DOHH2 (cell line): Measurements from ENCODE around the gene ASF1A.

Source experiments
- H3F3A ChIP-seq: fragments of 200-600 bp; sonication (generic), shearing (Covaris generic); 2 replicates; pipeline ENCODE4 v1.6.0; 2016; ENCODE audit warnings: antibody characterized with exemption, mild to moderate bottlenecking; ENCODE audit not compliant: control insufficient read depth, insufficient read depth
- H3K27ac ChIP-seq: fragments of 200-600 bp; sonication (generic); 2 replicates; pipeline ENCODE4 v1.5.1; 2014; ENCODE audit warnings: low read depth, mild to moderate bottlenecking, low read length, moderate library complexity
- H3K27me3 ChIP-seq: fragments of 200-600 bp; sonication (generic); 2 replicates; pipeline ENCODE4 v1.6.1; 2014; ENCODE audit warnings: mild to moderate bottlenecking, low read length, mixed read lengths; ENCODE audit not compliant: control insufficient read depth
- H3K36me3 ChIP-seq: fragments of 200-600 bp; sonication (generic); 2 replicates; pipeline ENCODE4 v1.6.1; 2014; ENCODE audit warnings: mild to moderate bottlenecking, low read length, moderate library complexity, mixed read lengths; ENCODE audit not compliant: control insufficient read depth
- H3K4me1 ChIP-seq: fragments of 200-600 bp; sonication (generic); 2 replicates; pipeline ENCODE4 v1.6.1; 2014; ENCODE audit warnings: mild to moderate bottlenecking, low read length, mixed read lengths; ENCODE audit not compliant: control insufficient read depth
- H3K4me2 ChIP-seq: fragments of 200-600 bp; sonication (generic); 2 replicates; pipeline ENCODE4 v1.6.0; 2014; ENCODE audit warnings: mild to moderate bottlenecking, low read length, moderate library complexity
- H3K4me3 ChIP-seq: fragments of 200-600 bp; sonication (generic); 2 replicates; pipeline ENCODE4 v1.5.1; 2014; ENCODE audit warnings: mild to moderate bottlenecking, low read length, mixed read lengths
- H3K79me2 ChIP-seq: fragments of 200-600 bp; sonication (generic); 2 replicates; pipeline ENCODE4 v1.6.1; 2014; ENCODE audit warnings: mild to moderate bottlenecking, low read length, mixed read lengths; ENCODE audit not compliant: control insufficient read depth
- H3K9me2 ChIP-seq: fragments of 200-600 bp; sonication (generic); replicated peaks from 2 replicates; pipeline ENCODE4 v1.6.1; 2014; ENCODE audit warnings: mild to moderate bottlenecking, low read length, mixed read lengths; ENCODE audit not compliant: control insufficient read depth
- H3K9me3 ChIP-seq: fragments of 200-600 bp; sonication (generic); 2 replicates; pipeline ENCODE4 v1.6.1; 2014; ENCODE audit warnings: antibody characterized with exemption, low read length, mixed read lengths; ENCODE audit not compliant: control insufficient read depth, insufficient read depth
- H4K20me1 ChIP-seq: fragments of 200-600 bp; sonication (generic); 2 replicates; pipeline ENCODE4 v1.6.0; 2014; ENCODE audit warnings: low read depth, mild to moderate bottlenecking, antibody characterized with exemption, low read length, moderate library complexity; ENCODE audit not compliant: control insufficient read depth, insufficient read depth
- EZH2phosphoT487 ChIP-seq: fragments of 200-600 bp; sonication (generic); IDR thresholded peaks from 2 replicates; pipeline ENCODE4 v1.6.1; 2017; ENCODE audit warnings: borderline replicate concordance, mild to moderate bottlenecking, antibody characterized with exemption, low read length, moderate library complexity, mixed read lengths
- TF ChIP-seq, protein P1 (sequence below): fragments of 200-600 bp; sonication (generic); IDR thresholded peaks from one replicate; pipeline ENCODE4 v1.5.1; 2014; ENCODE audit warnings: antibody characterized with exemption, mild to moderate bottlenecking, low read depth, low read length; ENCODE audit not compliant: poor library complexity, severe bottlenecking

Gene ASF1A

DNA sequence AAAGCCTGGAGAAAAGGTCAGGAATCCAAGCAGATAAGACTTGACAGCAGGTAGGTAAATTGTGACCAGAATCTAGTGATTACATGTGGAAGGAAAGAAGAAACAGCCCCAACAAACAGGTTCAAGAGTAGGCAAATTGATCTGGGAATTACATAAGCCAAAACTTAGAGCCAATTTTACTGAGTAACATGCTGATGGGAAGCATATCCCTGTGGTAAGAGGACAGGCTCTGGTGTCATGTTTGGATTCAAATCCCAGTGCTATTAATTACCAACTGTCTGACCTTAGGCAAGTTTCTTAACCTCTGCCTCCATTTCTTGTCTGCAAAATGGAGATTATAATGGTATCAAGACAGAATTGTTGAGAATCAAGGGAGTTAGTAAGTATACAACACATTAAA lies 20.6 kb downstream of the ASF1A start:
- Histone ChIP-seq H3K36me3 (peaks cover 80% of the 10 kb centered on the region), H3F3A (no peaks in the 10 kb centered on the region), H3K4me2 (no peak overlapping the region), H3K9me3 (no peaks in the 10 kb centered on the region), H3K79me2 (no peaks in the 10 kb centered on the region), H3K27me3 (no peaks in the 10 kb centered on the region), H3K4me1 (no peaks in the 10 kb centered on the region), H3K4me3 (no peak overlapping the region), H4K20me1 (0 out of 2 replicates have a peak, but pooled peaks cover 2% of the 10 kb centered on the region), H3K27ac (no peak overlapping the region), H3K9me2 (no peaks in the 10 kb centered on the region)
- TF ChIP-seq EZH2phosphoT487: no peak
- TF ChIP-seq, protein P1, sequence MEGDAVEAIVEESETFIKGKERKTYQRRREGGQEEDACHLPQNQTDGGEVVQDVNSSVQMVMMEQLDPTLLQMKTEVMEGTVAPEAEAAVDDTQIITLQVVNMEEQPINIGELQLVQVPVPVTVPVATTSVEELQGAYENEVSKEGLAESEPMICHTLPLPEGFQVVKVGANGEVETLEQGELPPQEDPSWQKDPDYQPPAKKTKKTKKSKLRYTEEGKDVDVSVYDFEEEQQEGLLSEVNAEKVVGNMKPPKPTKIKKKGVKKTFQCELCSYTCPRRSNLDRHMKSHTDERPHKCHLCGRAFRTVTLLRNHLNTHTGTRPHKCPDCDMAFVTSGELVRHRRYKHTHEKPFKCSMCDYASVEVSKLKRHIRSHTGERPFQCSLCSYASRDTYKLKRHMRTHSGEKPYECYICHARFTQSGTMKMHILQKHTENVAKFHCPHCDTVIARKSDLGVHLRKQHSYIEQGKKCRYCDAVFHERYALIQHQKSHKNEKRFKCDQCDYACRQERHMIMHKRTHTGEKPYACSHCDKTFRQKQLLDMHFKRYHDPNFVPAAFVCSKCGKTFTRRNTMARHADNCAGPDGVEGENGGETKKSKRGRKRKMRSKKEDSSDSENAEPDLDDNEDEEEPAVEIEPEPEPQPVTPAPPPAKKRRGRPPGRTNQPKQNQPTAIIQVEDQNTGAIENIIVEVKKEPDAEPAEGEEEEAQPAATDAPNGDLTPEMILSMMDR: no peak

DNA sequence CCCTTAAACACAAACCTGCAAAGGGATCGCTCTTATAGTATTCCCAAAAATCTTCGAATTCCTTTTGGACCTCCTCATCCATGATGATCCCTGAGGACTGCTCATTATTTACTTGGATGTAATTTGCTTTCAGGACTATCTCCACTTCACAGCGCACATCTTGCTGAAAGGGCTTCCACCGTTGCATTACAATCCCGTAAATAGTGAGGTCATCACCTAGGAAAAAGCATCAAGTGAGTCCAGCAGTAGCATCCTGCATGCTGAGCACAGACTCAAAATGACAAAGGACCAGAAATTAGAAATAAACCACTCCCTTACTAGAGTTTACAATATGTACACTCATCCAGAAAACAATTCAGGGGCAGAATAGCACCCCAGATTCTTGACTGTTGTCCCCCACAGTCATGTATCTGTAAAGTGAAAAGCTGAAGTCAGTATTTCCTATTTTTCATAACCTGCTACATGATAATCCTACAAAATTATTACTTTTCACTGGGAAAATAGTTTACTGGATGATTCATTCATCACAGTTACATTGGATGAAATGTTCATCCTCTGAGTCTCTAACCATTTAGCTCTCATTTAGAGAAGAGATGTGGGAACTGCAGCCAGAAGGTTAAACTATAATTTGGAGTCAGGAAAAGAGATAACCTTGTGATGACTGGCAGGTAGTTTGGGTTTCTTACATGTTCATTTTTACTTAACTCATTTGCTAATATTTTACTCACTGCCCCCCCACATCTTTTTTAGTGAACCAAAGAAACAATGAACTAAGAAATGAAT lies 23.8 kb downstream of the ASF1A start:
- Histone ChIP-seq H3K4me3 (no peak overlapping the region), H3K27me3 (no peaks in the 10 kb centered on the region), H3K4me1 (no peaks in the 10 kb centered on the region), H3K79me2 (no peaks in the 10 kb centered on the region), H3K27ac (no peak overlapping the region), H3K36me3 (peaks cover 86% of the 10 kb centered on the region), H3K9me2 (no peaks in the 10 kb centered on the region), H4K20me1 (0 out of 2 replicates have a peak, but pooled peaks cover 2% of the 10 kb centered on the region), H3K9me3 (no peaks in the 10 kb centered on the region), H3F3A (no peaks in the 10 kb centered on the region), H3K4me2 (no peak overlapping the region)
- TF ChIP-seq EZH2phosphoT487: no peak
- TF ChIP-seq, protein P1: no peak

DNA sequence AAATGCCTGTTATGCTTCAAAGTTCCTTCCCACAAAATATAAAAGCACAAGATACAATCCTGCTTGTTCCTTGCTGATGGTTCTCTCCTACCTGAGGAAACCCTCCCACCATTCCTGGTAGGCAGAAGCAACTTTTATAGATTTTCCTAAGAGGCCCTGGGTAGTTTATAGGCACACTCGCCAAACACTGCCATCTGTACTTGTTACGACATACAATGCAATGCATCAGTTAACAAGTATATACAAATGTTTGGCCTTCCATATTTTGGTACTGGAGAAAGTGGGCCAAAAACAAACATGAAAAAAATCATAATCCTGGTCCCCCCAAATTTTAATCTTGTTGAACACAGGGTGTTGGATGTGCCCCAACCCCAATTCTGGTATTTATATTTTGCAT lies 24.4 kb downstream of the ASF1A start:
- no peak overlapping the region for H3K4me3 ChIP-seq
- no peaks in the 10 kb centered on the region for H3K79me2 ChIP-seq
- H4K20me1 ChIP-seq: 0 out of 2 replicates have a peak, but pooled peaks cover 2% of the 10 kb centered on the region
- H3K27ac ChIP-seq: no peak overlapping the region
- TF ChIP-seq EZH2phosphoT487: no peak
- TF ChIP-seq, protein P1: no peak
- no peaks in the 10 kb centered on the region for H3K9me2 ChIP-seq
- peaks cover 80% of the 10 kb centered on the region for H3K36me3 ChIP-seq
- H3K4me1 ChIP-seq: no peaks in the 10 kb centered on the region
- H3K27me3 ChIP-seq: no peaks in the 10 kb centered on the region
- H3F3A ChIP-seq: no peaks in the 10 kb centered on the region
- H3K9me3 ChIP-seq: no peaks in the 10 kb centered on the region
- no peak overlapping the region for H3K4me2 ChIP-seq
